Activated T-cell treated with anti-CD3 and anti-CD28 coated beads, Interleukin-2, amount 50 U/mL, for 72 hours (primary cell): ENCODE measurements around the gene MAP3K3. TPM values are rescaled to one million over a fixed set of nuclear protein-coding genes. Genes with fewer than 3 reads are reported as not detected.

Experiments used
- ATAC-seq, 2 donors: fragments of 150-1000 bp; cut with Tn5 transposase; replicated peaks in 1 of 2; 2 replicates each; pipeline ENCODE4 v1.10.0; 2021; ENCODE audit warnings: moderate library complexity in 2 of 2, mild to moderate bottlenecking in 1 of 2
- DNase-seq, 2 donors: peaks; one replicate each; pipeline ENCODE4 v3.0.0; 2021 to 2022; ENCODE audit warnings: mixed read lengths in 1 of 2
- H3K27ac Mint-ChIP-seq: one replicate; pipeline ENCODE4 v1.8.0; 2022; ENCODE audit warnings: mild to moderate bottlenecking, moderate library complexity, mixed read lengths
- H3K27me3 Mint-ChIP-seq: one replicate; pipeline ENCODE4 v1.8.0; 2022; ENCODE audit warnings: low read depth, mixed read lengths
- H3K36me3 Mint-ChIP-seq, 2 donors: one replicate each; pipeline ENCODE4 v1.8.0; 2022; ENCODE audit warnings: mixed read lengths in 2 of 2, mild to moderate bottlenecking in 1 of 2; ENCODE audit not compliant: insufficient read depth in 2 of 2
- H3K4me1 Mint-ChIP-seq: one replicate; pipeline ENCODE4 v1.8.0; 2022; ENCODE audit warnings: low read depth, mixed read lengths
- H3K4me3 Mint-ChIP-seq, 2 donors: one replicate each; pipeline ENCODE4 v1.8.0; 2022; ENCODE audit warnings: mild to moderate bottlenecking in 2 of 2, mixed read lengths in 2 of 2, moderate library complexity in 2 of 2
- H3K9me3 Mint-ChIP-seq, 2 donors: one replicate each; pipeline ENCODE4 v1.8.0; 2022; ENCODE audit warnings: mixed read lengths in 2 of 2
- total RNA-seq, 2 donors: library from RNA; stranded (reverse); gene quantifications; one replicate each; pipeline ENCODE4 v1.2.3, GENCODE V29; 2022

Gene MAP3K3
- total RNA-seq, 2 donors from 2014 or later: 34.9 to 46.8 TPM

GRCh38 chr17:63694950-63695773 lies 72.9 kb downstream of the MAP3K3 start:
- H3K4me1 Mint-ChIP-seq: peaks cover 46% of the 10 kb centered on the region
- ATAC-seq (no peak), DNase-seq (no peak)
- peaks cover 3 to 5% of the 10 kb centered on the region in 2 donors for H3K36me3 Mint-ChIP-seq
- no peaks in the 10 kb centered on the region for H3K27me3 Mint-ChIP-seq
- H3K4me3 Mint-ChIP-seq: peak overlapping the region; percentile 43 to 46
- no peaks in the 10 kb centered on the region for H3K9me3 Mint-ChIP-seq
- H3K27ac Mint-ChIP-seq: peak overlapping the region; percentile 85

DNA sequence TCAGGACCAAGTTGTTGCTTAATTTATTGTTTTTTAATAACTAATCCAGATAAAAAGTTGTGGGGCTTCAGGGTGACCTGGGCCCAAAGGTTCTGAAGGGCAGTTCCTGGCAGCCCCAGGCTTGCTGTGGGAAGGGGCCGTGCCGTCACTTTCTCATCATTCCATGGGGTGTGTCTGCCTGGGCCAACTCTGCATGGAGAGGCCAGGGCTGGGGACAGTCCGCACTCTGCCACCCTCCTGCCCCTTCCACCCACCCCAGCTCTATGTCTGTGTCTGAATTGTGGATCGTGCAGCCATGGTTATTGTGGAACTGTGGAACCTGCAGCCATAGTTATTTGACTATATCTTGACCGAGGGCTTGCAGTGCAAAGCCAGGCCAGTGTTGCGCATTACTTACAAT lies 73.7 kb downstream of the MAP3K3 start:
- no peaks in the 10 kb centered on the region for H3K27me3 Mint-ChIP-seq
- H3K36me3 Mint-ChIP-seq: peaks cover 3 to 5% of the 10 kb centered on the region in 2 donors
- no peaks in the 10 kb centered on the region for H3K9me3 Mint-ChIP-seq
- H3K4me3 Mint-ChIP-seq: peak overlapping the region; percentile 89 to 97
- peaks cover 46% of the 10 kb centered on the region for H3K4me1 Mint-ChIP-seq
- ATAC-seq (no peak), DNase-seq (no peak)
- H3K27ac Mint-ChIP-seq: peak overlapping the region; percentile 87

DNA sequence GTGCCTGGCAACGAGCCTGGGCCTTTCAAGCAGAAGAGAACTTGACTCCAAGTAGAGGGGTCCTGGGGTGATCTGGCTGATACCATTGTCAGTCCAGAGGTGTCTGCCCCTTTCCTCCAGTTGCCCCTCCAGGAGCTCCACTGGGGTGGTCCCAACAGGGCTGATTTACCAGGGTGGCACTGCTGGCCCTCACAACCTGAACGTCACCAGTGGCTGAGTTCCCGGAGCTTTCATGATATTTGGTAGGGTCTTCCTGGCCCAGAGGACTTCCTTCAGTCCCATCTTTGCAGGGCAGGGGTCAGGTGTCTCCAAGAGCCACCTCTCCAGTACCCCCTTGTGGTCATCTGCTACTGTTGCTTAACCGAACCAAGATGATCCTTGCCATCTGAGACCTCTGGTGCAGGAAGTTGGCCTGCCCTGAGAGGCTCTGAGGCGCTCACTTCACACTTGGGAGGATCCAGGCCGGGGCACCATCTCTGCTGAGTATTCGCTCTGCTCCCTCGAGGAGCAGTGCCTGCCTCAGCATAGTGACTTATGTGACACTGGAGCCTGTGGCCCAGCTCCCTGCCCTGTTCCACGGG lies 74.3 kb downstream of the MAP3K3 start:
- Mint-ChIP-seq H3K27me3 (no peaks in the 10 kb centered on the region), H3K36me3 (peaks cover 3 to 7% of the 10 kb centered on the region in 2 donors), H3K27ac (peak overlapping the region; percentile 87), H3K4me1 (peaks cover 51% of the 10 kb centered on the region), H3K9me3 (no peaks in the 10 kb centered on the region), H3K4me3 (peak overlapping the region; percentile 89 to 97)
- ATAC-seq (no peak), DNase-seq (peak; percentile 45 to 51)

GRCh38 chr17:63697341-63698286 lies 75.4 kb downstream of the MAP3K3 start:
- Mint-ChIP-seq H3K4me3 (peak overlapping the region; percentile 89 to 97), H3K36me3 (peaks cover 3 to 8% of the 10 kb centered on the region in 2 donors), H3K27ac (peak overlapping the region; percentile 87), H3K9me3 (no peaks in the 10 kb centered on the region), H3K27me3 (no peaks in the 10 kb centered on the region), H3K4me1 (peaks cover 63% of the 10 kb centered on the region)
- DNase-seq: peak; percentile 85 to 89
- peak; percentile 38 to 51 for ATAC-seq

- H3K36me3 Mint-ChIP-seq: peaks cover 3 to 8% of the 10 kb centered on the region in 2 donors
Measured at GRCh38 chr17:63698381-63698885, 76.2 kb downstream of the MAP3K3 start.

GRCh38 chr17:63698886-63699637 lies 76.8 kb downstream of the MAP3K3 start:
- no peaks in the 10 kb centered on the region for H3K9me3 Mint-ChIP-seq
- ATAC-seq (peak; percentile 26), DNase-seq (peak; percentile 81 to 86)
- H3K27ac Mint-ChIP-seq: peak overlapping the region; percentile 79
- peak overlapping the region; percentile 89 to 97 for H3K4me3 Mint-ChIP-seq
- peaks cover 7 to 8% of the 10 kb centered on the region in 2 donors for H3K36me3 Mint-ChIP-seq
- H3K27me3 Mint-ChIP-seq: no peaks in the 10 kb centered on the region
- peaks cover 73% of the 10 kb centered on the region for H3K4me1 Mint-ChIP-seq

More at GRCh38 chr17:63698381-63698885, 76.2 kb downstream of the MAP3K3 start:
- Mint-ChIP-seq H3K27ac (peak overlapping the region; percentile 79), H3K9me3 (no peaks in the 10 kb centered on the region), H3K4me3 (peak overlapping the region; percentile 89 to 97), H3K27me3 (no peaks in the 10 kb centered on the region), H3K4me1 (peaks cover 71% of the 10 kb centered on the region)
- ATAC-seq (no peak), DNase-seq (peak; percentile 45 to 49)

DNA sequence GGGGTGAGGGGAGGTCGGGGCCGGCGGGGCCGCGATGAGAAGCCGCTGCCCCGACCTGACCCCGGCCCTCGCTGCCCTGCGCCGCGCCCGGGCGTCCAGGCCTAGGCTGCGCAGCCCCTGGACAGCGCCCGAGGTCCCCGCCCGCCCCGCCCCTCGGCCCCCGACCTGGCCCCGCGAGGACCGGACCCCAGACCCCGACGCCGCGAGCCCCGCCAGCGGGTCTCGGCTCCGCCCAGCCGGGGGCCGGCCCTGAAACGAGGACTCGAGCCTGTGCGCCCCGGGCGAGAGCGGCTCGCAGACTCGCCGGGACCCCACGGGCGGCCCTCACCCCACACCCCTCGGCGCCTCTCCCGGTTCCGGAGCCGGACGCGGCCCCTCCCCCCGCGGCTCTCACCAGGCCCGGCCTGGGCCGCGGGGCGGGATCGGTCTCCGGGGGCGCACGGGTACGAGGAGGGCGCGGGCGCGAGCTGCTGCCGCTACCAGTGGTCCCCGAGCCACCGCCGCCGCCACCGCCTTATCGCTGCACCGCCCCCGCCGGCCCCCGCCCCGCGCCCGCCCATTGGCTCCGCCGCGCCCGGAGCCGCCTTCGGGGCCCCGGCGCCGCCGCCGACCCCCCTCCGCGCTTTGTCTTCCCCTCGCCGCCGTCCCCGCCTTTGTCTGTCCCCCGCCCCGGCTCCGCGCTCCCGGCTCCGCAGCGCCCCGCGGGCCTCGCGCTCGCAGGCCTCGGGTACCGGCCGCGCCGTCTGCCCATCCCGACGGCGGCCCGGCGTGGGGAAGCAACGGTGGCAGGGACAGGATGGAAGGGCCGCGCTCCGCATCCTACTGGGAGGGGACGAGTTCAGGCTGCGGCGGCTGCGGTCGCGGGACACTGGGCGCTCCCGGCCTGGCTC lies 77.7 kb downstream of the MAP3K3 start, which contains the start of gene LIMD2:
Gene LIMD2, minus strand, starts transcription at position 488 of the 890 bp plus-strand sequence. CDS start 827 bp downstream, outside the sequence.
- peak; percentile 82 to 85 for DNase-seq
- peak; percentile 27 to 36 for ATAC-seq

DNA sequence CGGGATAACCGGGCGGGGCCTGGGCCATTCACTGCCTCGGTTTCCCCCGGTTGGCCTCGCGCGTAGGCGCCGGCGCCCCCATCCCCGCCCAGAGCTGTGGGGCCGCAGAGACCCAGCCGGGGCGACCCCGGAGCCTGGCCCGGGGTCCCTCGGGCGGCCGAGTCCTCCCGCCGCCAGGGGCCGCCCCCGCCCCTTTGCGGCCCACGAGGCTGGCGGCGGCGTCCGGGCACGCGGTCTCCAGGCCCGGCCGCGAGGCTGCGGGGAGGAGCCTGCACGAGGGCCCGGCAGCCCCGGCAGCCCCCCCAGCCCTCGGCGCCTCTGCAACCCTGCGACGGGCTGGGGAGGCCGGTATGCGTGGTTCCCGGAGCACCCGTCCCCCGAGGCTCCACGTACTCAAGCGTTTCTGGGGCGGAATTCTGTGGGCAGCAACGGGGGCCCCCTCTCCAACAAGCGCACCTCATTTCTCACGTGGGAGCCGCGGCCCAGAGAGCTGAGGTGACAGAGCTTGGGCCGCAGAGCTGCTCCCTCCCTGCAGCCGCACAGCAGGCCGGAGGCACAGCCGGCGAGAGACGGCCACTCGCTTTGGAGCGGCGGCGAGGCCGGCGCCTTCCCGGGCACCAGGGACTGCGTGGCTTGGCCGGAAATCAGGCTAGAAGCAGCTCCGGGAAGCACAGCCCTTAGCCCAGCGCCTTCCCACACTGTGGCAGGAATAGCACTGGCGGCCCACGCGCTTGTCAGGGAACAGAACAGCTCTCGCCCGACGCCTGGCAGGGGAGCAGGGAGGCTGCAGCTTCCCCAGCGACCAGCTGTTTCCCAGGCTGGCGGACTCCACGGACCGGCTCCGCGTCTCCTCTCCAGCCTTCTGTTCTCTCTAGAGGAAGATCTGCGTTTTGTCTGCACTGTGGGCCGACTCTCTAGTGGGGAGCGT lies 78.6 kb downstream of the MAP3K3 start:
- Mint-ChIP-seq H3K4me1 (peaks cover 66% of the 10 kb centered on the region), H3K27me3 (no peaks in the 10 kb centered on the region), H3K4me3 (peak overlapping the region; percentile 93 to 96), H3K36me3 (peaks cover 7 to 8% of the 10 kb centered on the region in 2 donors), H3K9me3 (no peaks in the 10 kb centered on the region), H3K27ac (peak overlapping the region; percentile 96)
- peak; percentile 12 to 15 for ATAC-seq
- peak; percentile 66 to 70 for DNase-seq

More for the DNA sequence above, 77.7 kb downstream of the MAP3K3 start, which contains the start of gene LIMD2:
- H3K9me3 Mint-ChIP-seq: no peaks in the 10 kb centered on the region
- peak within 1 kb of the TSS; percentile 96 for H3K27ac Mint-ChIP-seq
- peaks cover 7 to 8% of the 10 kb centered on the region in 2 donors for H3K36me3 Mint-ChIP-seq
- peak within 1 kb of the TSS; percentile 96 to 97 for H3K4me3 Mint-ChIP-seq
- no peaks in the 10 kb centered on the region for H3K27me3 Mint-ChIP-seq
- H3K4me1 Mint-ChIP-seq: peaks cover 66% of the 10 kb centered on the region

GRCh38 chr17:63701456-63701820 lies 79.2 kb downstream of the MAP3K3 start:
- DNase-seq: no peak
- ATAC-seq: no peak
- Mint-ChIP-seq H3K27ac (peak overlapping the region; percentile 96), H3K27me3 (no peaks in the 10 kb centered on the region), H3K36me3 (peaks cover 8% of the 10 kb centered on the region in 2 donors), H3K9me3 (no peaks in the 10 kb centered on the region), H3K4me3 (peak overlapping the region; percentile 93 to 96), H3K4me1 (peaks cover 66% of the 10 kb centered on the region)

DNA sequence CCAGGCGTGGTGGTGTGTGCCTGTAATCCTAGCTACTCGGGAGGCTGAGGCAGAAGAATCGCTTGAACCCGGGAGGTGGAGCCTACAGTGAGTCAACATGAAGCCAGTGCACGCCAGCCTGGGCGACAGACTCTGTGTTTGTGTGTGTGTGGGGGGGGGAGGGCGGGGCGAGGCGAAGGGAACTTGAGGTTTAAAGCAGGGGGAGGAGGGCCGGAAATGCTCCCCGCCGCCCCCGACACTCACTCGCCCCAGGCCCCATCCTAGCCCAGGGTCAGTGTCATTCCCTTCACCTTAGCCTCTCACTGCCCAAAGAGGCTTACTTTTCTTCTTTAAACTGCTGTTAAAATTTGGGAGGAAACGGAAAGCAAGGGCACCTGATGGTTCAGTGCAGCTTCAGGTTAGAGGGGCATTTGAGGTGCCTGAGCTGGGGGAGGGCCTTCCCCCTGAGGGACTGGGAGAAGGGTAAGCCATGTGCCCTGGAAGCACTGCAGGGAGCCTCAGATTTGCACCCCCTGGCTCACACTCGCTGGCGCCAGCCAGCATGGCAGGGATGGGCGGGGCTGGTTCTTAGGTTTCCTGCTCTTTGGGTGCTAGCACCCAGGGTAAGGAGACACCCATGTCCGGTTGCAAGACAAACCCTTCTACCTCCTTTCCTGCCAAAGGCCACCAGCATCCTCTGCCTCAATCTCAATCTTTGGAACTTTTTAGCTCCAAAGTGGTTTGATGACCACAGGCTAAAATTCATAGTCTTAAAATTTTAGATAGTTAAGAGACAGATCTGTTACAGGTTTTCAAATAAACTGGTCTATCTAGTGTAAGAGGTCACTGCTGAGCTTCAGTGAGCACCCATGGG lies 79.9 kb downstream of the MAP3K3 start:
- H3K27ac Mint-ChIP-seq: peak overlapping the region; percentile 96
- peaks cover 8% of the 10 kb centered on the region in 2 donors for H3K36me3 Mint-ChIP-seq

More for the DNA sequence above, 79.9 kb downstream of the MAP3K3 start:
- DNase-seq (peak; percentile 73 to 81), ATAC-seq (peak; percentile 16 to 22)
- Mint-ChIP-seq H3K9me3 (no peaks in the 10 kb centered on the region), H3K4me3 (peak overlapping the region; percentile 93 to 96), H3K27me3 (no peaks in the 10 kb centered on the region), H3K4me1 (peaks cover 66% of the 10 kb centered on the region)
